ENCODE data around the gene CRBN.

The CRBN gene

GRCh38 chr3:3134750-3135448, 44.6 kb downstream of the CRBN start:
- Histone ChIP-seq H3K27me3 (ENCODE audit: control insufficient read depth, insufficient read depth, low read length) (no peaks in the 10 kb centered on the region), H3K9ac (no peak overlapping the region), H3K9me3 (ENCODE audit: control insufficient read depth, low read length) (no peaks in the 10 kb centered on the region), H3K4me1 (no peaks in the 10 kb centered on the region), H2AFZ (no peak overlapping the region), H3K4me3 (ENCODE audit: low read depth, low read length) (no peak overlapping the region), H3K79me2 (no peaks in the 10 kb centered on the region), H3K4me2 (ENCODE audit: low read length) (no peak overlapping the region), H3K36me3 (ENCODE audit: control insufficient read depth, insufficient read depth, low read length) (no peaks in the 10 kb centered on the region), H3K27ac (no peak overlapping the region)
- TF ChIP-seq CTCF (IDR thresholded peaks at IDR 0.05): no peak

- H3K79me2 ChIP-seq: no peaks in the 10 kb centered on the region
- no peak overlapping the region for H3K4me2 ChIP-seq (ENCODE audit: low read length)
- no peak for TF ChIP-seq CTCF (IDR thresholded peaks at IDR 0.05)
- no peaks in the 10 kb centered on the region for H3K27me3 ChIP-seq (ENCODE audit: control insufficient read depth, insufficient read depth, low read length)
- H3K4me3 ChIP-seq (ENCODE audit: low read depth, low read length): no peak overlapping the region
- no peaks in the 10 kb centered on the region for H3K4me1 ChIP-seq
- no peak overlapping the region for H3K9ac ChIP-seq
- H3K27ac ChIP-seq: no peak overlapping the region
- H3K36me3 ChIP-seq (ENCODE audit: control insufficient read depth, insufficient read depth, low read length): no peaks in the 10 kb centered on the region
- no peaks in the 10 kb centered on the region for H3K9me3 ChIP-seq (ENCODE audit: control insufficient read depth, low read length)
- no peak overlapping the region for H2AFZ ChIP-seq
Observed at GRCh38 chr3:3133500-3133899, 46.0 kb downstream of the CRBN start.

- Histone ChIP-seq H3K36me3 (ENCODE audit: control insufficient read depth, insufficient read depth, low read length) (no peaks in the 10 kb centered on the region), H3K79me2 (peaks cover 3% of the 10 kb centered on the region), H3K9ac (no peak overlapping the region), H2AFZ (no peak overlapping the region), H3K9me3 (ENCODE audit: control insufficient read depth, low read length) (no peaks in the 10 kb centered on the region), H3K27ac (no peak overlapping the region), H3K4me1 (no peaks in the 10 kb centered on the region), H3K4me3 (ENCODE audit: low read depth, low read length) (no peak overlapping the region), H3K27me3 (ENCODE audit: control insufficient read depth, insufficient read depth, low read length) (no peaks in the 10 kb centered on the region), H3K4me2 (ENCODE audit: low read length) (no peak overlapping the region)
- no peak for TF ChIP-seq CTCF (IDR thresholded peaks at IDR 0.05)
Observed at GRCh38 chr3:3129579-3129978, 49.9 kb downstream of the CRBN start.

- H2AFZ ChIP-seq: peak overlapping the region; percentile 97
- H3K27me3 ChIP-seq (ENCODE audit: control insufficient read depth, insufficient read depth, low read length): no peaks in the 10 kb centered on the region
- H3K9ac ChIP-seq: no peak overlapping the region
- no peaks in the 10 kb centered on the region for H3K4me1 ChIP-seq
- no peak for TF ChIP-seq CTCF (IDR thresholded peaks at IDR 0.05)
- H3K36me3 ChIP-seq (ENCODE audit: control insufficient read depth, insufficient read depth, low read length): no peaks in the 10 kb centered on the region
- H3K27ac ChIP-seq: peak overlapping the region; percentile 89
- H3K4me3 ChIP-seq (ENCODE audit: low read depth, low read length): peak overlapping the region; percentile 98
- H3K9me3 ChIP-seq (ENCODE audit: control insufficient read depth, low read length): no peaks in the 10 kb centered on the region
- H3K79me2 ChIP-seq: peaks cover 3% of the 10 kb centered on the region
- peak overlapping the region; percentile 85 for H3K4me2 ChIP-seq (ENCODE audit: low read length)
Observed at GRCh38 chr3:3127432-3128010, 52.0 kb downstream of the CRBN start.

All from parathyroid adenoma (tissue), 2 donors.